Measurements from ENCODE around the gene MYO15B.

GRCh38 chr17:75623386-75623785, 35.8 kb downstream of the MYO15B start:
- TF ChIP-seq, protein P1, sequence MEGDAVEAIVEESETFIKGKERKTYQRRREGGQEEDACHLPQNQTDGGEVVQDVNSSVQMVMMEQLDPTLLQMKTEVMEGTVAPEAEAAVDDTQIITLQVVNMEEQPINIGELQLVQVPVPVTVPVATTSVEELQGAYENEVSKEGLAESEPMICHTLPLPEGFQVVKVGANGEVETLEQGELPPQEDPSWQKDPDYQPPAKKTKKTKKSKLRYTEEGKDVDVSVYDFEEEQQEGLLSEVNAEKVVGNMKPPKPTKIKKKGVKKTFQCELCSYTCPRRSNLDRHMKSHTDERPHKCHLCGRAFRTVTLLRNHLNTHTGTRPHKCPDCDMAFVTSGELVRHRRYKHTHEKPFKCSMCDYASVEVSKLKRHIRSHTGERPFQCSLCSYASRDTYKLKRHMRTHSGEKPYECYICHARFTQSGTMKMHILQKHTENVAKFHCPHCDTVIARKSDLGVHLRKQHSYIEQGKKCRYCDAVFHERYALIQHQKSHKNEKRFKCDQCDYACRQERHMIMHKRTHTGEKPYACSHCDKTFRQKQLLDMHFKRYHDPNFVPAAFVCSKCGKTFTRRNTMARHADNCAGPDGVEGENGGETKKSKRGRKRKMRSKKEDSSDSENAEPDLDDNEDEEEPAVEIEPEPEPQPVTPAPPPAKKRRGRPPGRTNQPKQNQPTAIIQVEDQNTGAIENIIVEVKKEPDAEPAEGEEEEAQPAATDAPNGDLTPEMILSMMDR (IDR thresholded peaks at IDR 0.05) = no peak
- TF ChIP-seq EZH2 (IDR thresholded peaks at IDR 0.05; ENCODE audit: borderline replicate concordance, insufficient read depth, low read depth, low read length, poor library complexity, severe bottlenecking) = no peak
